ENCODE measurements around the gene CELA1. TPM values are rescaled to one million over a fixed set of nuclear protein-coding genes. Genes with fewer than 3 reads are reported as not detected.

The CELA1 gene
- total RNA-seq, 1 experiment from 2014 or later = not detected

- no peak overlapping the region for H3K27ac ChIP-seq (ENCODE audit: insufficient read length, low read depth, low read length)
- H2BK120ac ChIP-seq (ENCODE audit: low read depth, low read length, poor library complexity, severe bottlenecking) = no peak overlapping the region
- H2AK5ac ChIP-seq (ENCODE audit: insufficient read length, low read length) = no peak overlapping the region
- Mint-ChIP-seq H3K4me1 (peaks cover 20 to 25% of the 10 kb centered on the region in 2 experiments), H3K27me3 (ENCODE audit: low read depth) (no peaks in the 10 kb centered on the region), H3K4me3 (no peak overlapping the region), H3K27ac (peak overlapping the region in 2 of 3 experiments; percentile 19 to 74; a peak in 3 of 7 replicates), H3K36me3 (ENCODE audit: insufficient read depth in 1 of 3, low read depth in 3 of 3) (peaks cover 5 to 54% (median 45%) of the 10 kb centered on the region in 3 experiments), H3K9me3 (no peaks in the 10 kb centered on the region)
- no peak overlapping the region for H2BK15ac ChIP-seq (ENCODE audit: low read depth, low read length)
- no peak overlapping the region for H3K23ac ChIP-seq (ENCODE audit: insufficient read length, low read depth, low read length)
- no peak overlapping the region for H2BK20ac ChIP-seq (ENCODE audit: low read depth, low read length, poor library complexity, severe bottlenecking)
- no peak overlapping the region for H2BK5ac ChIP-seq (ENCODE audit: insufficient read length, low read length)
- H3K27me3 ChIP-seq (ENCODE audit: insufficient read depth, low read length) = no peaks in the 10 kb centered on the region
- peaks cover under 1% of the 10 kb centered on the region for H4K20me1 ChIP-seq (ENCODE audit: control insufficient read depth, insufficient read depth, insufficient read length)
- H3K9me3 ChIP-seq (ENCODE audit: control insufficient read depth, low read depth, low read length) = no peaks in the 10 kb centered on the region
- no peak overlapping the region for H3T11ph ChIP-seq (ENCODE audit: low read length)
- TF ChIP-seq CTCF (conservative IDR thresholded peaks at IDR 0.05) = no peak
- no peak overlapping the region for H3K9ac ChIP-seq (ENCODE audit: extremely low read depth, insufficient read length, low read length)
- H3K14ac ChIP-seq (ENCODE audit: insufficient read depth, low read length) = no peak overlapping the region
- no peaks in the 10 kb centered on the region for H3K79me1 ChIP-seq (ENCODE audit: insufficient read depth, low read depth, low read length, poor library complexity, severe bottlenecking)
- no peak overlapping the region for H3K18ac ChIP-seq (ENCODE audit: insufficient read length, low read depth, low read length)
- no peak overlapping the region for H3K4me2 ChIP-seq (ENCODE audit: insufficient read depth, insufficient read length, low read length)
- no peak for DNase-seq
- H4K5ac ChIP-seq (ENCODE audit: insufficient read length, low read depth, low read length) = no peak overlapping the region
- no peak overlapping the region for H3K56ac ChIP-seq (ENCODE audit: insufficient read length, low read depth, low read length)
- H4K91ac ChIP-seq (ENCODE audit: insufficient read length, low read depth, low read length) = no peak overlapping the region
- no peak overlapping the region for H3K4ac ChIP-seq (ENCODE audit: low read depth, low read length)
- H3K4me1 ChIP-seq (ENCODE audit: insufficient read depth, low read length) = no peaks in the 10 kb centered on the region; the same call in 1 of the 2 replicates
- H2BK12ac ChIP-seq (ENCODE audit: insufficient read length, low read depth, low read length) = no peak overlapping the region
- no CpG with 5 or more reads among the region's 2 CpGs for WGBS (ENCODE audit: extremely low coverage, insufficient read length, low lambda C conversion rate)
- no peak overlapping the region for H2AFZ ChIP-seq (ENCODE audit: low read length)
- H3K23me2 ChIP-seq (ENCODE audit: insufficient read length, low read depth, low read length, poor library complexity, severe bottlenecking) = no peaks in the 10 kb centered on the region
- no peaks in the 10 kb centered on the region for H3K79me2 ChIP-seq (ENCODE audit: insufficient read depth, low read length)
- no peak overlapping the region for H4K8ac ChIP-seq (replicated peaks; ENCODE audit: insufficient read length, low read depth, low read length)
Observed at GRCh38 chr12:51374361-51374760, 27.9 kb upstream of the CELA1 start.

Measured in H9 (cell line).